Islet of Langerhans (tissue), 1 donor: Measurements from ENCODE around the gene CPEB4.

Experiments used
- FAIRE-seq: peaks from one replicate; lab custom pipeline; 2011; peaks lifted over from hg19 to GRCh38; lab: Jason Lieb, UNC

Gene CPEB4

GRCh38 chr5:173884402-173885053, 3.6 kb upstream of the CPEB4 start:
- no peak for FAIRE-seq

GRCh38 chr5:173885054-173885443, 3.1 kb upstream of the CPEB4 start:
- no peak for FAIRE-seq

- no peak for FAIRE-seq
These were observed 2.6 kb upstream of the CPEB4 start for GRCh38 chr5:173885475-173886010.

GRCh38 chr5:173886150-173886549, 2.0 kb upstream of the CPEB4 start:
- no peak for FAIRE-seq

- no peak for FAIRE-seq
These were observed 453 bp downstream of the CPEB4 start for GRCh38 chr5:173888473-173889131.

GRCh38 chr5:173890195-173890991, 2.2 kb downstream of the CPEB4 start:
- no peak for FAIRE-seq

GRCh38 chr5:173891308-173892116, 3.4 kb downstream of the CPEB4 start:
- no peak for FAIRE-seq

- FAIRE-seq = peak; percentile 47
These were observed 5.0 kb downstream of the CPEB4 start for GRCh38 chr5:173893192-173893561.

- peak; percentile 82 for FAIRE-seq
These were observed 7.4 kb downstream of the CPEB4 start for GRCh38 chr5:173895401-173896165.

- FAIRE-seq = no peak
These were observed 8.5 kb downstream of the CPEB4 start for GRCh38 chr5:173896631-173897030.

GRCh38 chr5:173901705-173902104, 13.6 kb downstream of the CPEB4 start:
- no peak for FAIRE-seq

- no peak for FAIRE-seq
These were observed 14.2 kb downstream of the CPEB4 start for GRCh38 chr5:173902334-173902733.

- no peak for FAIRE-seq
These were observed 14.6 kb downstream of the CPEB4 start for GRCh38 chr5:173902743-173903142.

GRCh38 chr5:173903396-173904140, 15.4 kb downstream of the CPEB4 start:
- FAIRE-seq = no peak

- no peak for FAIRE-seq
These were observed 16.0 kb downstream of the CPEB4 start for GRCh38 chr5:173904151-173904550.

- FAIRE-seq = no peak
These were observed 19.1 kb downstream of the CPEB4 start for GRCh38 chr5:173907284-173907683.

- no peak for FAIRE-seq
These were observed 19.7 kb downstream of the CPEB4 start for GRCh38 chr5:173907686-173908371.

GRCh38 chr5:173909199-173909598, 21.1 kb downstream of the CPEB4 start:
- FAIRE-seq = peak; percentile 89

- no peak for FAIRE-seq
These were observed 22.1 kb downstream of the CPEB4 start for GRCh38 chr5:173910215-173910614.

- no peak for FAIRE-seq
These were observed 23.5 kb downstream of the CPEB4 start for GRCh38 chr5:173911623-173912022.
